ENCODE results near the gene TECPR1. TPM values are rescaled to one million over a fixed set of nuclear protein-coding genes. Genes with fewer than 3 reads are reported as not detected.

The TECPR1 gene
- total RNA-seq, 2 donors from 2014 or later = 31.4 to 62.7 TPM

DNA sequence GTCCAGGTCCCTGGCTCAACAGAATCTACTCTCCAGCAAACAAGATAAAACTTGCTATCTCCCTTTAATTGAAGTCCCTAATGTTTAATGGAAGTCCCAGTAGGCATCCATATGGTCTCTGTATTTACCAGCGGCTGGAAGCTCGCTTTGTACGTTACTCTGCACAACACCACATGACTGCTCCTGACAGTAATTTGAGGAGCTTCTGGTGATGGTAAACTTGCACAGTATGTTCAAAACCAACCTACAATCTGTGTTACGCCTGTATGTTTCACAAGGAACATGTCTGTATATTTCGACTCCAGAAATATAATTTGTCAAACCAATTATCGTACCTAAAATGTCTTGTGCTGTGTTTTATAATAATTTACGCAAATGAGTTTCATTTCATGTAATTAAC, 4.4 kb upstream of the TECPR1 start:
- Histone ChIP-seq H3K4me3 (no peak overlapping the region), H3K27ac (no peak overlapping the region), H3K9me3 (no peaks in the 10 kb centered on the region), H3K4me1 (replicated peaks) (peaks cover 5% of the 10 kb centered on the region), H3K27me3 (replicated peaks; ENCODE audit: insufficient read depth) (no peaks in the 10 kb centered on the region), H3K36me3 (no peaks in the 10 kb centered on the region)
- intact Hi-C loops (cut with DNase I) = no loop called here
- TF ChIP-seq POLR2A (IDR thresholded peaks at IDR 0.05) (no peak), POLR2AphosphoS5 (IDR thresholded peaks at IDR 0.05) (no peak), CTCF (IDR thresholded peaks at IDR 0.05) (no peak)
- 87% methylated on average over 7 of the region's 7 CpGs for WGBS
- no peak for DNase-seq (ENCODE audit: low spot score)

DNA sequence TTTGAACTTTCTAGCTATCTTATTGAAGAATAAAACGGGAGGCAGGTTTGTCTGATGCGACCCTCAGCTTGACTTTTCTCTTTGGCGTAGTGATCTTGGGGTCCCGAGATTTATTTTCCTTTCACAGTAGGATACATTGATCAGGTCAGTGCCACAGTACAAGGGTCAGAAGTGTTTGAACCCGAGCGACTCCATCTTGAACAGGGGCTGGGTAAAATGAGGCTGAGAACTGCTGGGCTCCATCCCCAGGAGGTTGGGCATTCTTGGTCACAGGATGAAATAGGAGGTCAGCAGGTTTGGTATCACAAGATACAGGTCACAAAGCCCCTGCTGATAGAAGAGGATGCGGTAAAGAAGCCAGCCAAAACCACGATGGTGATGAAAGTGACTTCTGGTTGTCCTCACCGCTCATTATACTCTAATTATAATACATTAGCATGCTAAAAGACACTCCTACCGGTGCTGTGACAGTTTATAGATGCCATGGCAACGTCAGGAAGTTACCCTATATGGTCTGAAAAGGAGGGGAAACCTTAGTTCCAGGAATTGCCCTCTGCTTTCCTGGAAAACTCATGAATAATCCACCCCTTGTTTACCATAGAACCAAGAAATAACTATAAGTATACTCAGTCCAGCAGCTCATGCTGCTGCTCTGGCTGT, 3.0 kb upstream of the TECPR1 start:
- Histone ChIP-seq H3K27ac (no peak overlapping the region), H3K4me3 (no peak overlapping the region), H3K4me1 (replicated peaks) (peaks cover 11% of the 10 kb centered on the region), H3K36me3 (no peaks in the 10 kb centered on the region), H3K27me3 (replicated peaks; ENCODE audit: insufficient read depth) (no peaks in the 10 kb centered on the region), H3K9me3 (no peaks in the 10 kb centered on the region)
- no peak for DNase-seq (ENCODE audit: low spot score)
- intact Hi-C loops (cut with DNase I) = loop anchor here (5.0 kb wide), 1 partner anchor 32 kb away; no protein-coding TSS in a partner anchor
- TF ChIP-seq CTCF (IDR thresholded peaks at IDR 0.05) (no peak), POLR2AphosphoS5 (IDR thresholded peaks at IDR 0.05) (no peak), POLR2A (IDR thresholded peaks at IDR 0.05) (no peak)
- 89% methylated on average over 11 of the region's 11 CpGs for WGBS

- intact Hi-C loops (cut with DNase I) = loop anchor here (5.0 kb wide), 1 partner anchor 33 kb away; no protein-coding TSS in a partner anchor
- 92% methylated on average over 4 of the region's 4 CpGs for WGBS
- DNase-seq (ENCODE audit: low spot score) = no peak
- H3K27ac ChIP-seq = no peak overlapping the region
- no peaks in the 10 kb centered on the region for H3K27me3 ChIP-seq (replicated peaks; ENCODE audit: insufficient read depth)
- TF ChIP-seq POLR2A (IDR thresholded peaks at IDR 0.05) = no peak
- no peak for TF ChIP-seq POLR2AphosphoS5 (IDR thresholded peaks at IDR 0.05)
- no peak overlapping the region for H3K4me3 ChIP-seq
- no peaks in the 10 kb centered on the region for H3K9me3 ChIP-seq
- H3K4me1 ChIP-seq (replicated peaks) = peaks cover 11% of the 10 kb centered on the region
- no peaks in the 10 kb centered on the region for H3K36me3 ChIP-seq
Measured at GRCh38 chr7:98254516-98254915, 2.5 kb upstream of the TECPR1 start.

- WGBS = 15% methylated on average over 32 of the region's 32 CpGs
- TF ChIP-seq POLR2A (IDR thresholded peaks at IDR 0.05) = no peak
- peak in 1 of 4 experiments; percentile 6 for TF ChIP-seq CTCF (IDR thresholded peaks at IDR 0.05)
- no peak for TF ChIP-seq POLR2AphosphoS5 (IDR thresholded peaks at IDR 0.05)
- Histone ChIP-seq H3K36me3 (no peaks in the 10 kb centered on the region), H3K27me3 (replicated peaks; ENCODE audit: insufficient read depth) (no peaks in the 10 kb centered on the region), H3K4me3 (peak overlapping the region; percentile 74 to 89), H3K9me3 (no peaks in the 10 kb centered on the region), H3K27ac (peak overlapping the region; percentile 88), H3K4me1 (replicated peaks) (peaks cover 11% of the 10 kb centered on the region)
- intact Hi-C loops (cut with DNase I) = loop anchor here (5.0 kb wide), 1 partner anchor 35 kb away; no protein-coding TSS in a partner anchor
- no peak for DNase-seq (ENCODE audit: low spot score)
Measured at GRCh38 chr7:98252425-98253054, 508 bp upstream of the TECPR1 start.

GRCh38 chr7:98251231-98251600, 816 bp downstream of the TECPR1 start:
- no peaks in the 10 kb centered on the region for H3K36me3 ChIP-seq
- H3K4me3 ChIP-seq = peak overlapping the region; percentile 74 to 89
- TF ChIP-seq POLR2A (IDR thresholded peaks at IDR 0.05) (no peak), POLR2AphosphoS5 (IDR thresholded peaks at IDR 0.05) (no peak), CTCF (IDR thresholded peaks at IDR 0.05) (no peak)
- no peak for DNase-seq (ENCODE audit: low spot score)
- peak overlapping the region; percentile 88 for H3K27ac ChIP-seq
- intact Hi-C loops (cut with DNase I) = loop anchor here (5.0 kb wide), 1 partner anchor 36 kb away; no protein-coding TSS in a partner anchor
- H3K4me1 ChIP-seq (replicated peaks) = peaks cover 11% of the 10 kb centered on the region
- 18% methylated on average over 9 of the region's 9 CpGs for WGBS
- no peaks in the 10 kb centered on the region for H3K9me3 ChIP-seq
- no peaks in the 10 kb centered on the region for H3K27me3 ChIP-seq (replicated peaks; ENCODE audit: insufficient read depth)
